Measurements from ENCODE around the gene RAB3GAP2.

GRCh38 chr1:220144051-220144450 lies 128.2 kb downstream of the RAB3GAP2 start:
- TF ChIP-seq CTCF (IDR thresholded peaks at IDR 0.05 in 4 of 5, conservative IDR thresholded peaks at IDR 0.05 in 1 of 5) (no peak), POLR2A (IDR thresholded peaks at IDR 0.05) (no peak)
